SK-N-SH (cell line): Measurements from ENCODE around the gene JPH2. TPM values are rescaled to one million over a fixed set of nuclear protein-coding genes. Genes with fewer than 3 reads are reported as not detected.
"Not testable (repeated sequence)": the region's sequence is repeated elsewhere in the genome, so short reads cannot be mapped to it uniquely, and the experiment has no call there.

Experiments used
- CTCF ChIA-PET: fragments of 300-600, 350-600 bp; formaldehyde crosslinking; extraction: SDS; loops from one replicate; lab custom pipeline; 2021; lab: Yijun Ruan, JAX
- POLR2A ChIA-PET: fragments of 350-600 bp; sonication (Branson Sonifier 250); formaldehyde crosslinking; extraction: SDS; loops from one replicate; lab custom pipeline; 2020; ENCODE audit warnings: antibody characterized with exemption, inconsistent platforms; lab: Yijun Ruan, JAX
- DNase-seq: peaks from one replicate; pipeline ENCODE4 v3.0.0; 2012
- H2AFZ ChIP-seq: fragments of 200-600 bp; sonication (generic); 2 replicates; pipeline ENCODE4 v1.8.1; 2016; ENCODE audit warnings: antibody characterized with exemption, mild to moderate bottlenecking, low read depth
- H3F3A ChIP-seq: fragments of 200-600 bp; sonication (generic); replicated peaks from 2 replicates; pipeline ENCODE3; 2016; ENCODE audit warnings: antibody characterized with exemption, mild to moderate bottlenecking; ENCODE audit not compliant: insufficient read depth
- H3K27ac ChIP-seq, 2 experiments: fragments of 200-500 bp in 1 of 2; fragments of 200-600 bp in 1 of 2; sonication (Bioruptor generic) in 1 of 2; sonication (generic), shearing (Covaris generic) in 1 of 2; 2 replicates each; pipeline versions ENCODE4 v1.5.1 to v1.6.1; 2014 to 2016; ENCODE audit warnings: low read depth in 2 of 2, inconsistent platforms in 1 of 2, low read length in 1 of 2, mild to moderate bottlenecking in 1 of 2, mixed read lengths in 1 of 2
- H3K27me3 ChIP-seq: fragments of 200-600 bp; sonication (generic), shearing (Covaris generic); 2 replicates; pipeline ENCODE4 v1.6.1; 2016; ENCODE audit warnings: mixed run types; ENCODE audit not compliant: insufficient read depth
- H3K36me3 ChIP-seq, 2 experiments: fragments of 200-500 bp in 1 of 2; fragments of 200-600 bp in 1 of 2; sonication (Bioruptor generic) in 1 of 2; sonication (generic) in 1 of 2; replicated peaks in 1 of 2; 2 replicates each; pipeline versions ENCODE3 to v1.5.1; 2014 to 2016; ENCODE audit warnings: low read length in 1 of 2, mild to moderate bottlenecking in 1 of 2; ENCODE audit not compliant: insufficient read depth in 2 of 2, control insufficient read depth in 1 of 2
- H3K4me1 ChIP-seq, 2 experiments: fragments of 200-500 bp in 1 of 2; fragments of 200-600 bp in 1 of 2; sonication (Bioruptor generic) in 1 of 2; sonication (generic), shearing (Covaris generic) in 1 of 2; 2 replicates each; pipeline versions ENCODE4 v1.5.1 to v1.6.1; 2014 to 2016; ENCODE audit warnings: low read depth in 1 of 2, low read length in 1 of 2, mixed run types in 1 of 2; ENCODE audit not compliant: insufficient read depth in 2 of 2, control insufficient read depth in 1 of 2
- H3K4me2 ChIP-seq: fragments of 200-600 bp; sonication (generic), shearing (Covaris generic); 2 replicates; pipeline ENCODE4 v1.6.1; 2017; ENCODE audit warnings: mixed run types
- H3K4me3 ChIP-seq, 2 experiments: fragments of 200-500 bp in 1 of 2; fragments of 200-600 bp in 1 of 2; sonication (Bioruptor generic) in 1 of 2; sonication (generic), shearing (Covaris generic) in 1 of 2; 2 replicates each; pipeline versions ENCODE4 v1.5.1 to v1.8.1; 2014 to 2016; ENCODE audit warnings: low read depth in 2 of 2, inconsistent platforms in 1 of 2, low read length in 1 of 2, mild to moderate bottlenecking in 1 of 2, mixed read lengths in 1 of 2, moderate library complexity in 1 of 2
- H3K79me2 ChIP-seq: fragments of 200-600 bp; sonication (generic); 2 replicates; pipeline ENCODE4 v1.8.1; 2017; ENCODE audit warnings: mild to moderate bottlenecking; ENCODE audit not compliant: insufficient read depth
- H3K9ac ChIP-seq: fragments of 200-600 bp; sonication (generic); 2 replicates; pipeline ENCODE4 v1.6.1; 2017; ENCODE audit warnings: mixed run types
- H3K9me2 ChIP-seq: fragments of 200-600 bp; sonication (generic); 2 replicates; pipeline ENCODE4 v1.6.1; 2017; ENCODE audit warnings: mixed run types
- H3K9me3 ChIP-seq: fragments of 200-600 bp; sonication (generic); 2 replicates; pipeline ENCODE4 v1.6.1; 2017; ENCODE audit warnings: mixed run types, mild to moderate bottlenecking, moderate library complexity
- H4K20me1 ChIP-seq: fragments of 200-600 bp; sonication (generic); 2 replicates; pipeline ENCODE4 v1.6.1; 2017; ENCODE audit warnings: mild to moderate bottlenecking, mixed run types; ENCODE audit not compliant: insufficient read depth
- CHD2 ChIP-seq: fragments of 150-350 bp; IDR thresholded peaks from 2 replicates; pipeline ENCODE4 v1.6.1; 2018; ENCODE audit warnings: low read length; ENCODE audit not compliant: partially characterized antibody
- CTCF ChIP-seq: fragments of 200-600 bp; sonication (generic); IDR thresholded peaks from 2 replicates; pipeline ENCODE4 v1.6.1; 2017; ENCODE audit warnings: antibody characterized with exemption, mild to moderate bottlenecking, moderate library complexity
- ELF1 ChIP-seq: IDR thresholded peaks from 2 replicates; pipeline ENCODE4 v1.4.0; 2012
- FOXM1 ChIP-seq: IDR thresholded peaks from 2 replicates; pipeline ENCODE4 v1.4.0; 2012; ENCODE audit warnings: low read depth, mild to moderate bottlenecking
- JUND ChIP-seq: IDR thresholded peaks from 2 replicates; pipeline ENCODE4 v1.4.0; 2012
- RAD21 ChIP-seq: IDR thresholded peaks from 2 replicates; pipeline ENCODE4 v1.6.1; 2012; ENCODE audit warnings: mild to moderate bottlenecking, low read length
- RCOR1 ChIP-seq: fragments of 150-350 bp; IDR thresholded peaks from 2 replicates; pipeline ENCODE4 v1.6.1; 2017; ENCODE audit warnings: antibody characterized with exemption, low read length
- SMC3 ChIP-seq: IDR thresholded peaks from 2 replicates; pipeline ENCODE4 v1.6.1; 2012; ENCODE audit warnings: low read depth, low read length, improper control_type of control experiment
- TEAD4 ChIP-seq: IDR thresholded peaks from 2 replicates; pipeline ENCODE4 v1.4.0; 2012; ENCODE audit warnings: mild to moderate bottlenecking, borderline replicate concordance; ENCODE audit not compliant: insufficient read depth
- WGBS: methylation state at CpG from one replicate; pipeline ENCODE4 v1.1.6; 2017; ENCODE audit warnings: low lambda C conversion rate; 5-methylcytosine and 5-hydroxymethylcytosine counted together
- polyA plus RNA-seq, 3 experiments: library from polyadenylated mRNA; depleted of rRNA; stranded (reverse); fragments of >200 nt; gene quantifications; 2 replicates each; pipeline ENCODE4 v1.2.3, GENCODE V29; 2012

Gene JPH2
- polyA plus RNA-seq, 1 of the 3 experiments (the other 2 are of a cell fraction), result 0.67 TPM

- Histone ChIP-seq H4K20me1 (no peaks in the 10 kb centered on the region), H2AFZ (no peak overlapping the region), H3K27me3 (no peaks in the 10 kb centered on the region), H3K27ac (no peak overlapping the region), H3F3A (peaks cover 18% of the 10 kb centered on the region), H3K9me3 (no peaks in the 10 kb centered on the region), H3K9ac (no peak overlapping the region), H3K36me3 (peaks cover 29 to 30% of the 10 kb centered on the region in 2 experiments), H3K4me2 (no peak overlapping the region), H3K9me2 (no peaks in the 10 kb centered on the region), H3K4me3 (no peak overlapping the region), H3K79me2 (peaks cover 2% of the 10 kb centered on the region; the same call in 1 of the 2 replicates), H3K4me1 (no peaks in the 10 kb centered on the region)
- 91% methylated on average over 2 of the region's 2 CpGs for WGBS
- DNase-seq, result no peak
- CTCF ChIA-PET, result interaction anchor here (19.9 kb wide), 1 partner anchor 81 kb away, joined by 618 read pairs; no protein-coding TSS in a partner anchor
- TF ChIP-seq JUND, result no peak
- no peak for TF ChIP-seq ELF1
- TF ChIP-seq FOXM1, result no peak
- TF ChIP-seq RAD21, result no peak
- TF ChIP-seq CHD2, result no peak
- TF ChIP-seq TEAD4, result no peak
- POLR2A ChIA-PET, result no interaction called here
These were observed 6.8 kb upstream of the JPH2 start for GRCh38 chr20:44193801-44194200.

GRCh38 chr20:44191640-44192039, 4.7 kb upstream of the JPH2 start:
- H3K4me3 ChIP-seq, H3K27ac ChIP-seq, POLR2A ChIA-PET, H2AFZ ChIP-seq, H3K9me2 ChIP-seq, H4K20me1 ChIP-seq, H3K4me2 ChIP-seq, H3K79me2 ChIP-seq, H3K9ac ChIP-seq, H3K27me3 ChIP-seq, DNase-seq, H3K9me3 ChIP-seq: not testable (repeated sequence)
- Histone ChIP-seq H3K36me3 (peaks cover 11 to 12% of the 10 kb centered on the region in 2 experiments), H3K4me1 (peaks cover 10 to 14% of the 10 kb centered on the region in 2 experiments; a peak in 2 of 4 replicates), H3F3A (peaks cover 13% of the 10 kb centered on the region)
- WGBS, result 89% methylated on average over 5 of the region's 5 CpGs
- CTCF ChIA-PET, result interaction anchor here (1.3 to 19.9 kb wide), 3 partner anchors 27 to 442 kb away, joined by 3 to 618 read pairs (median 6); no protein-coding TSS in a partner anchor

- TF ChIP-seq RCOR1 (0 out of 2 replicates have a peak, but pooled peaks have one; percentile 20), CTCF (peak; percentile 90), SMC3 (peak; percentile 95), RAD21 (peak; percentile 89)
- TF ChIP-seq, all 33 proteins: peak for 4; not testable (repeated sequence) for 29
- H3K4me2 ChIP-seq, result not testable (repeated sequence)
These were observed 3.3 kb upstream of the JPH2 start for GRCh38 chr20:44190197-44190852.

More at GRCh38 chr20:44190197-44190852, 3.3 kb upstream of the JPH2 start:
- H3K9me3 ChIP-seq, POLR2A ChIA-PET, H4K20me1 ChIP-seq, H3K9me2 ChIP-seq, H3K27ac ChIP-seq, H3K36me3 ChIP-seq, H3K27me3 ChIP-seq, H3K4me3 ChIP-seq, H3K79me2 ChIP-seq, H3K9ac ChIP-seq, H3F3A ChIP-seq, H2AFZ ChIP-seq: not testable (repeated sequence)
- CTCF ChIA-PET, result interaction anchor here (0.6 to 19.9 kb wide), 53 partner anchors 9 to 802 kb away, joined by 3 to 618 read pairs (median 4); partner anchors contain the start of gene TTPAL
- peaks cover 11 to 16% of the 10 kb centered on the region in 2 experiments; a peak in 2 of 4 replicates for H3K4me1 ChIP-seq
- WGBS, result 9% methylated on average over 15 of the region's 15 CpGs
- DNase-seq, result peak; percentile 70
